ENCODE results near the gene KDM5B.

- TF ChIP-seq CTCF (IDR thresholded peaks at IDR 0.05) (no peak), POLR2A (IDR thresholded peaks at IDR 0.05) (no peak)
Measured at GRCh38 chr1:202848191-202848542, 39.9 kb upstream of the KDM5B start.

Data from prostate gland (tissue), 2 donors.